HG02678 (cell line): ENCODE data around the gene IGF2BP2.

Source experiments
- ATAC-seq: cut with Tn5 transposase; IDR thresholded peaks from one replicate; pipeline ENCODE4 v1.9.1; 2021; ENCODE audit warnings: mild to moderate bottlenecking, moderate library complexity; ENCODE audit not compliant: unreplicated experiment

Gene IGF2BP2

GRCh38 chr3:185594073-185594472, 230.8 kb downstream of the IGF2BP2 start:
- no peak for ATAC-seq
